ENCODE measurements around the gene NUTF2. TPM values are rescaled to one million over a fixed set of nuclear protein-coding genes. Genes with fewer than 3 reads are reported as not detected.
A peak's percentile ranks its signal among the peaks of the same experiment; 100 is the strongest.
"Not testable (repeated sequence)": the region's sequence is repeated elsewhere in the genome, so short reads cannot be mapped to it uniquely, and the experiment has no call there.

Gene NUTF2
- total RNA-seq, 6 experiments from 2014 or later = 182 to 195 (median 185) TPM

GRCh38 chr16:67909056-67909742, 62.5 kb downstream of the NUTF2 start:
- no peak for DNase-seq
- Mint-ChIP-seq H3K27ac (no peak overlapping the region), H3K36me3 (ENCODE audit: low read depth) (no peaks in the 10 kb centered on the region; the same call in 1 of the 2 replicates), H3K4me1 (ENCODE audit: low read depth) (no peaks in the 10 kb centered on the region), H3K9me3 (no peaks in the 10 kb centered on the region), H3K27me3 (ENCODE audit: insufficient read depth) (no peaks in the 10 kb centered on the region; the same call in 1 of the 2 replicates), H3K4me3 (no peak overlapping the region)
- TF ChIP-seq CTCF (IDR thresholded peaks at IDR 0.05) = no peak

GRCh38 chr16:67910158-67910557, 63.4 kb downstream of the NUTF2 start:
- Mint-ChIP-seq H3K4me3 (no peak overlapping the region), H3K36me3 (ENCODE audit: low read depth) (peaks cover 5% of the 10 kb centered on the region), H3K9me3 (no peaks in the 10 kb centered on the region), H3K27ac (no peak overlapping the region), H3K4me1 (ENCODE audit: low read depth) (peaks cover 6% of the 10 kb centered on the region), H3K27me3 (ENCODE audit: insufficient read depth) (no peaks in the 10 kb centered on the region; the same call in 1 of the 2 replicates)
- no peak for TF ChIP-seq CTCF (IDR thresholded peaks at IDR 0.05)
- no peak for DNase-seq

GRCh38 chr16:67914758-67915495, 68.2 kb downstream of the NUTF2 start:
- Mint-ChIP-seq H3K9me3 (no peaks in the 10 kb centered on the region), H3K36me3 (ENCODE audit: low read depth) (peaks cover 5% of the 10 kb centered on the region; the same call in 1 of the 2 replicates), H3K4me3 (no peak overlapping the region), H3K4me1 (ENCODE audit: low read depth) (peaks cover 54% of the 10 kb centered on the region), H3K27ac (peak overlapping the region; percentile 61; the same call in 1 of the 2 replicates), H3K27me3 (ENCODE audit: insufficient read depth) (peaks cover 3% of the 10 kb centered on the region)
- no peak for TF ChIP-seq CTCF (IDR thresholded peaks at IDR 0.05)
- DNase-seq = no peak

- not testable (repeated sequence) for H3K4me3 Mint-ChIP-seq; H3K27ac Mint-ChIP-seq; DNase-seq; H3K36me3 Mint-ChIP-seq (ENCODE audit: low read depth); H3K9me3 Mint-ChIP-seq; H3K27me3 Mint-ChIP-seq (ENCODE audit: insufficient read depth)
- H3K4me1 Mint-ChIP-seq (ENCODE audit: low read depth) = peaks cover 55% of the 10 kb centered on the region
Observed at GRCh38 chr16:67915496-67915769, 68.7 kb downstream of the NUTF2 start.

GRCh38 chr16:67915831-67916723, 69.3 kb downstream of the NUTF2 start:
- H3K9me3 Mint-ChIP-seq = no peaks in the 10 kb centered on the region
- no peak for DNase-seq
- peaks cover 55% of the 10 kb centered on the region for H3K4me1 Mint-ChIP-seq (ENCODE audit: low read depth)
- peak overlapping the region; percentile 9; the same call in 1 of the 2 replicates for H3K4me3 Mint-ChIP-seq
- peak overlapping the region; percentile 81 for H3K27ac Mint-ChIP-seq
- peaks cover 3% of the 10 kb centered on the region for H3K27me3 Mint-ChIP-seq (ENCODE audit: insufficient read depth)
- no peak for TF ChIP-seq CTCF (IDR thresholded peaks at IDR 0.05)
- H3K36me3 Mint-ChIP-seq (ENCODE audit: low read depth) = peaks cover 5% of the 10 kb centered on the region; the same call in 1 of the 2 replicates

Data from HFFc6 (cell line).